MCF 10A (cell line): ENCODE data around the gene LRRC23. TPM values are rescaled to one million over a fixed set of nuclear protein-coding genes. Genes with fewer than 3 reads are reported as not detected.

Experiments
- BruUV-seq: library from RNA; stranded (reverse); fragments of 400-500 nt; replicated peaks from 2 replicates; lab custom pipeline; 2021; lab: Mats Ljungman, UMichigan
- CTCF ChIA-PET: fragments of 300-600 bp; sonication (Branson Sonifier 250); formaldehyde crosslinking; extraction: SDS; loops from one replicate; lab custom pipeline; 2021; ENCODE audit warnings: antibody characterized with exemption, inconsistent platforms; lab: Yijun Ruan, JAX
- POLR2A ChIA-PET: fragments of 300-600, 350-650 bp; sonication (Branson Sonifier 250); formaldehyde crosslinking; extraction: SDS; loops from one replicate; lab custom pipeline; 2020; ENCODE audit warnings: antibody characterized with exemption, inconsistent platforms; lab: Yijun Ruan, JAX
- DNase-seq: peaks from one replicate; pipeline ENCODE4 v3.0.0-alpha.2; 2018; ENCODE audit not compliant: unreplicated experiment
- H3K27ac Mint-ChIP-seq: one replicate; pipeline ENCODE4 v1.8.0; 2022; ENCODE audit warnings: mild to moderate bottlenecking, low read depth, mixed read lengths; ENCODE audit not compliant: unreplicated experiment
- H3K27me3 Mint-ChIP-seq: one replicate; pipeline ENCODE4 v1.8.0; 2022; ENCODE audit warnings: mixed read lengths; ENCODE audit not compliant: insufficient read depth, unreplicated experiment
- H3K36me3 Mint-ChIP-seq: one replicate; pipeline ENCODE4 v1.8.0; 2022; ENCODE audit warnings: mild to moderate bottlenecking, moderate library complexity, mixed read lengths; ENCODE audit not compliant: insufficient read depth, unreplicated experiment
- H3K4me1 Mint-ChIP-seq: one replicate; pipeline ENCODE4 v1.8.0; 2022; ENCODE audit warnings: mixed read lengths; ENCODE audit not compliant: insufficient read depth, unreplicated experiment
- H3K4me3 Mint-ChIP-seq: one replicate; pipeline ENCODE4 v1.8.0; 2022; ENCODE audit warnings: mild to moderate bottlenecking, moderate library complexity, mixed read lengths; ENCODE audit not compliant: unreplicated experiment
- H3K9me3 Mint-ChIP-seq: one replicate; pipeline ENCODE4 v1.8.0; 2022; ENCODE audit warnings: mixed read lengths; ENCODE audit not compliant: unreplicated experiment
- CTCF ChIP-seq: fragments of 200-600 bp; IDR thresholded peaks from one replicate; pipeline ENCODE4 v1.8.0; 2022; ENCODE audit warnings: antibody characterized with exemption, mild to moderate bottlenecking; ENCODE audit not compliant: unreplicated experiment
- intact Hi-C: fragments of 100-400 bp; cut with micrococcal nuclease; formaldehyde crosslinking; loops from 2 replicates; pipeline ENCODE4 v1.14.1; 2022
- total RNA-seq: library from RNA; stranded (reverse); gene quantifications from 2 replicates; pipeline ENCODE4 v1.2.3, GENCODE V29; 2022

LRRC23 gene
- total RNA-seq, 1 experiment from 2014 or later: 7.5 TPM

- intact Hi-C loops: no loop called here
- Mint-ChIP-seq H3K27me3 (peaks cover 11% of the 10 kb centered on the region), H3K27ac (no peak overlapping the region), H3K36me3 (no peaks in the 10 kb centered on the region), H3K9me3 (no peaks in the 10 kb centered on the region), H3K4me1 (peaks cover 8% of the 10 kb centered on the region), H3K4me3 (no peak overlapping the region)
- CTCF ChIA-PET: interaction anchor here (0.6 to 2.5 kb wide), 4 partner anchors 9 to 996 kb away, joined by 3 to 16 read pairs (median 7); no protein-coding TSS in a partner anchor
- DNase-seq: no peak
- no TSS peak for BruUV-seq
- POLR2A ChIA-PET: interaction anchor here (0.5 to 1.4 kb wide), 6 partner anchors 10 to 61 kb away, joined by 3 to 4 read pairs (median 3); partner anchors contain the start of genes C12orf57, CDCA3, RNU7-1 and SPSB2
- no peak for TF ChIP-seq CTCF
These were observed 7.7 kb downstream of the LRRC23 start for GRCh38 chr12:6912164-6912935.

GRCh38 chr12:6914246-6914946 lies 9.8 kb downstream of the LRRC23 start, which contains the start of gene ENO2:
Gene ENO2, plus strand, starts transcription at chr12:6914580. Its CDS starts 1,253 bp downstream, at chr12:6915833.
- Mint-ChIP-seq H3K9me3 (no peaks in the 10 kb centered on the region), H3K27ac (no peak within 1 kb of the TSS), H3K27me3 (peaks cover 11% of the 10 kb centered on the region), H3K4me1 (peaks cover 9% of the 10 kb centered on the region), H3K36me3 (no peaks in the 10 kb centered on the region), H3K4me3 (peak within 1 kb of the TSS; percentile 79)
- POLR2A ChIA-PET: interaction anchor here (0.6 to 1.2 kb wide), 3 partner anchors 12 to 23 kb away, joined by 3 read pairs; no protein-coding TSS in a partner anchor
- DNase-seq: peak; percentile 47
- intact Hi-C loops: no loop called here
- no peak for TF ChIP-seq CTCF
- CTCF ChIA-PET: no interaction called here
- no TSS peak for BruUV-seq

- DNase-seq: no peak
- Mint-ChIP-seq H3K9me3 (no peaks in the 10 kb centered on the region), H3K27me3 (peaks cover 11% of the 10 kb centered on the region), H3K4me1 (peaks cover 13% of the 10 kb centered on the region), H3K36me3 (no peaks in the 10 kb centered on the region), H3K4me3 (peak overlapping the region; percentile 79), H3K27ac (no peak overlapping the region)
- POLR2A ChIA-PET: interaction anchor here (0.6 to 1.1 kb wide), 2 partner anchors 11 to 24 kb away, joined by 3 read pairs; no protein-coding TSS in a partner anchor
- no TSS peak for BruUV-seq
- intact Hi-C loops: no loop called here
- CTCF ChIA-PET: no interaction called here
- no peak for TF ChIP-seq CTCF
These were observed 10.5 kb downstream of the LRRC23 start for GRCh38 chr12:6914947-6915788.
